KOPT-K1 (cell line): ENCODE results near the gene SLC9A5.

Source experiments
- H3K27ac ChIP-seq: fragments of 200-600 bp; sonication (generic); 2 replicates; pipeline ENCODE4 v1.5.1; 2016; ENCODE audit warnings: antibody characterized with exemption, mild to moderate bottlenecking, low read depth, low read length; ENCODE audit not compliant: poor library complexity, severe bottlenecking
- H3K36me3 ChIP-seq: fragments of 200-600 bp; sonication (generic); 2 replicates; pipeline ENCODE4 v1.5.1; 2017; ENCODE audit warnings: antibody characterized with exemption, mild to moderate bottlenecking, low read length, moderate library complexity; ENCODE audit not compliant: insufficient read depth
- H3K9me3 ChIP-seq: fragments of 200-600 bp; sonication (generic); 2 replicates; pipeline ENCODE4 v1.5.1; 2017; ENCODE audit warnings: antibody characterized with exemption, low read length, mild to moderate bottlenecking; ENCODE audit not compliant: insufficient read depth, poor library complexity, severe bottlenecking

The SLC9A5 gene

DNA sequence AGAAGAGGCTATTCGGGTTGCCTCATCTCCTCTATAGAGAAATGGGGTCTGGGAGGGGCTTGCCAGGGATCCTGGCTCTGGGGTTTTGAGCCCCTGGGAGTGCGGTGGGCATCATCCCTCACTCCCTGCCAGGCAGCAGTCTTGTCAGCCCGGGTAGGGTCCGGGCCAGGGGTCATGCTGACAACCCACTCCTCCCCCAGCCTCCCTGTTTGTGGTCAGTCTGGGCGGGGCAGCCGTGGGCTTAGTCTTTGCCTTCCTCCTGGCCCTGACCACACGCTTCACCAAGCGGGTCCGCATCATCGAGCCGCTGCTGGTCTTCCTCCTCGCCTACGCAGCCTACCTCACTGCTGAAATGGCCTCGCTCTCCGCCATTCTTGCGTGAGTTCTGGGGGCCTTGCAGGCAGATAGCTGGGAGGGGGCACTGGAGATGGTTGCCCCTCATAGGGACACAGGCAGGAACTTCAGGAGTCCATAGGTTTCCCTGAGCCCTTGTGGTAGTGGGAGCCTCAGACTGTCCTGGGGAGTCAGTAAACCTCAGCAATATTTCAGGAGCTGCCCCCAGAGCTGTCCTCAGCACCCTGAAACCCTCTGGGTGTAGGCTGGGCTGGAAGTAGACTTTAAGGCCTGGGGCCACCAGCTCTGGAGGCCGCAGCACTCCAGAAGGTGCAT is 6.9 kb downstream of the SLC9A5 start:
- no peaks in the 10 kb centered on the region for H3K9me3 ChIP-seq
- H3K36me3 ChIP-seq = no peaks in the 10 kb centered on the region
- H3K27ac ChIP-seq = no peak overlapping the region

DNA sequence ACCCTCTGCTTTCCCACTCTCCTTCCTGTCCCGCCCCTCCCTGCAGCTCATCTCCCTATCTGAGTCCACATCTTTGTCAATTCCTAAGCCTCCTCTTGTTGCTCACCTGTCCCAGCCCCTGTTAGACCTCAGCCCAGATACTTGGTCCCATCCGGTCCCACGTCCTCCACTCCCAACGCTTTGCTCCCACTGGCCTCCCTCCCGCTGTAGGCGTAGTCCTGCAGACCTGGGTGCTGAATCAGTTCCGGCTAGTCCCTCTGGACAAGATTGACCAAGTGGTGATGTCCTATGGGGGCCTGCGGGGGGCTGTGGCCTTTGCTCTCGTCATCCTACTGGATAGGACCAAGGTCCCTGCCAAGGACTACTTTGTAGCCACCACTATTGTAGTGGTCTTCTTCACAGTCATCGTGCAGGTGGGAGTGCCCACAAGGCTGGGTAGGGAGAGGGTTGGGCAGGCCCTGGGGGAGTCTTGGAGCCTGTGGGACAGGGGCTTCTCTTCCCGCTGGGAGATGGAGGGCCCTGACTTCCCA is 8.0 kb downstream of the SLC9A5 start:
- Histone ChIP-seq H3K27ac (no peak overlapping the region), H3K9me3 (no peaks in the 10 kb centered on the region), H3K36me3 (no peaks in the 10 kb centered on the region)

DNA sequence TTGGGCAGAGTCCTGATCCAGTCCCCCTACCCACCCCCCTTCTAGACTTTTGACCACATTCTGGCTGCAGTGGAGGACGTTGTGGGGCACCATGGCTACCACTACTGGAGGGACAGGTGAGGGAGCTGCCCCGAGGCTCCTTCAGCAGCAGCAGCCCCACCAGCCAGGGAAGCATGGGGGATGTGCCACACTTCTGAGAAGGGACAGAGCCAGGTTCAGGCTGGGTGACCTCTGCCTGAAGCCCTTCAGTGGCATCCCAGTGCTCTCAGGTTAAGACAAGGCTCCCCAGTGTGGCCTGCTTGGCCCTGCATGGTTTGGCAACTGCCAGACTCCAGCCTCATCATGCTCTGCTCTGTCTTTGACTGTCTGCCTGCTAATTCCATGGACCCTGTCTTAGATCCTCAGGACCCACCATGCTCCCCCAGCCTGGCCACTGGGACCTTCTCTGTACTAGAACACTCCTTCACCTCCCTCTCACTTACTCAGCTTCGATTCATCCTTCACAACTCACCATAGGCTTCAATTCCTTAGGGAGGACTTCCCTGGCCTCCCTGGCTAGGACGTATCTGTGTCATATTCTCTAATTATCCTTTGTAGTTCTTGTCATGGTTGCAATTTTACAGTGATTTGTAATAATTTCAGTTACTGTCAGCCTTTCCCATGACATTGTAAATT is 8.8 kb downstream of the SLC9A5 start:
- H3K36me3 ChIP-seq = no peaks in the 10 kb centered on the region
- H3K9me3 ChIP-seq = no peaks in the 10 kb centered on the region
- H3K27ac ChIP-seq = no peak overlapping the region

DNA sequence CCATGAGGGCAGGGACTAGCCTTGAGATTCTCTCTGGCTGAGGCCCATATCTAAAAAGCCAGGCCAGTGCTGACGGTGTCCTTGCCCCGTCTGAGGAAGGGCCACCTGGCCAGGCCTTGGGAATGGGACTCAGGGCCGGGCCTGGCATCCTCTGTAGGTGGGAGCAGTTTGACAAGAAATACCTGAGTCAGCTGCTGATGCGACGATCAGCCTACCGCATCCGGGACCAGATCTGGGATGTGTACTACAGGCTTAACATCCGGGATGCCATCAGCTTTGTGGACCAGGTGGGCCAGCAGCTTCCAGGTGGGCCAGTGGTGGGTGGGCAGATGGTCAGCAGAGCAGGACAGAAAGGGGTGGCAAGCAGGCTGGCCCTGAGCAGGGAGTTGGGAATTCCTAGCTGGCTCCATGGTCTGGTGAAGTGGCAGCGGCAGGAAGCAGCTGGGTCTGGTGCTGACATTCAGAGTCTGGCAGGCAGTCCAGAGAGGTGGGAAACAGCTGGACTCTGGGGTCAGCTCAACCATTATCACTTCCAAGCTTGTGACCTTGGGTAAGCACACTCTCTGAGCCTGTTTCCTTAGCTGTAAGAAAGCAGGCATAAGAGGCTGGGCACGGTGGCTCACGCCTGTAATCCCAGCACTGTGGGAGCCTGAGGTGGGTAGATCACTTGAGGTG is 9.5 kb downstream of the SLC9A5 start:
- Histone ChIP-seq H3K36me3 (no peaks in the 10 kb centered on the region), H3K27ac (no peak overlapping the region), H3K9me3 (no peaks in the 10 kb centered on the region)

DNA sequence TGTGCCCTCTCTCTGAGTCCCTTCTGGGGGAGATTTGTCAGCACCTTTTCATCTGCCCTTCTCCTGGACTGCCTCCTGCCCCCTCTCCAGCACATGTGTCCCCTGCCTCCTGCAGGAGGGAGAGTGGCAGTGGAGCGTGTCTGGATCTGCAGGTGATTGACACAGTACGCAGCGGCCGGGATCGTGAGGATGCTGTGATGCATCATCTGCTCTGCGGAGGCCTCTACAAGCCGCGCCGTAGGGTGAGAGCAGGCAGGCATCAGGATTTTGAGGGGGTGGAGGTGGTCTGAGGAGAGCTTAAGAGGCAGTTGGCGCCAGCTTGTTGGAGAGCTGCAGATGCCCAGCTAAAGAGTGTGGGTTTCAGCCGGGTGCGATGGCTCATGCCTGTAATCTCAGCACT is 10.9 kb downstream of the SLC9A5 start:
- H3K9me3 ChIP-seq = no peaks in the 10 kb centered on the region
- no peaks in the 10 kb centered on the region for H3K36me3 ChIP-seq
- no peak overlapping the region for H3K27ac ChIP-seq

DNA sequence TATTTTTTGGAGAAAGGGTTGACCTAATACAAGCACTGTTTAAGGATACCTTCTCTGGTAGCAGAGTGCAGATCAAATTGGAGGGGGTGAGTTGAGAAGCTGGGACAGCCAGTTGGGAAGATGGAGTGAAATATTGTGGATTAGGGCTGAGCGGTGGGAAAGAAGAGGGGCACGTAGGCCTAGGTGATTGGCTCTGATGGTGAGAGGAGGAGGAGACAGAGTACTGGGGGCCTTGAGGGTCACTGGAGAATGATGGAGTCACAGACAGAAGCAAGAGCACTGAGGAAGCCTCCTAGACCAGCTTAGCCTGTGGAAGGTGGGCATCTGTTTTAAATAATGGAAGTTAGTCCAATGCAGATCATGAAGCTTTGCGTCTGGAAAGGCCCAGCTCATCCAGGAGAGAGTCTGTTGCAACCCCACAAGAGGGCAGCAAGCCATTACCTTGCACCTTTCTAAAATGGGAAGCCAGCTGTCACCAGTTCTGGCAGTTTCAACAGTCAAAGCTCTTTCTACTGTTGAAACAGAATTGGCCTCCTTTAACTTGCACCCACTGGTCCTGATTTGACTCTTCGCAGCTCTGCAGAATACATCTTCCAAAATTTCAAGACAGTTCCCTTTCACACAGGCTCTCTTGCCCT is 11.8 kb downstream of the SLC9A5 start:
- Histone ChIP-seq H3K36me3 (no peaks in the 10 kb centered on the region), H3K9me3 (no peaks in the 10 kb centered on the region), H3K27ac (no peak overlapping the region)

DNA sequence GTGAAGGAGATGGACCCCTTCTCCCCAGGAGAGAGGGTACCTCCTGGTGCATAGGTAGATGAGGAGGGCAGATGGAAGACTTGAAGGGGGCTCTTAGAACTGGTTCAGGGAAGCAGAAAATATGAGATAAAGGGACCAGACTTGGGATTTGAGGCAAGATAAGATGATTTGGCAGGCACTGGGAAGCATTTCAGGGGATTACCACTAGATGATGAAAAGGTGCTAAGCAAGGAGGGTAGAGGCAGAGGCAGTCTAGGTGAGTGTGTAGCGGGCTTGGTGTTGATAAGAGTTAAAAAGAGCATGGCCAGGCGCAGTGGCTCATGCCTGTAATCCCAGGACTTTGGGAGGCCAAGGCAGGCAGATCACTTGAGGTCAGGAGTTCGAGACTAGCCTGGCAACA is 14.4 kb downstream of the SLC9A5 start:
- Histone ChIP-seq H3K9me3 (no peaks in the 10 kb centered on the region), H3K36me3 (no peaks in the 10 kb centered on the region), H3K27ac (no peak overlapping the region)

DNA sequence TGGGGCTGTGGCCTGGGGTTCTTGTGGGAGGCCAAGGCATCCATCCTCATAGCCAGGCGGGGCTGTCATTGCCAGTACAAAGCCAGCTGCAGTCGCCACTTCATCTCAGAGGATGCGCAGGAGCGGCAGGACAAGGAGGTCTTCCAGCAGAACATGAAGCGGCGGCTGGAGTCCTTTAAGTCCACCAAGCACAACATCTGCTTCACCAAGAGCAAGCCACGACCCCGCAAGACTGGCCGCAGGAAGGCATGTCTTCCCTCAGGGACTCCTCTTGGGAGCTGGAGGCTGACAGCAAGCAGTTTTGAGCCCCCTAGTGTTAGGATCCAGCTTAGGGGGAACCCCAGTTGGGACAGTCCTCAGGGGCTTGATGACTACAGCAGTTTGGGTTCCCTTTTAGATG is 15.5 kb downstream of the SLC9A5 start:
- Histone ChIP-seq H3K27ac (no peak overlapping the region), H3K9me3 (no peaks in the 10 kb centered on the region), H3K36me3 (no peaks in the 10 kb centered on the region)

DNA sequence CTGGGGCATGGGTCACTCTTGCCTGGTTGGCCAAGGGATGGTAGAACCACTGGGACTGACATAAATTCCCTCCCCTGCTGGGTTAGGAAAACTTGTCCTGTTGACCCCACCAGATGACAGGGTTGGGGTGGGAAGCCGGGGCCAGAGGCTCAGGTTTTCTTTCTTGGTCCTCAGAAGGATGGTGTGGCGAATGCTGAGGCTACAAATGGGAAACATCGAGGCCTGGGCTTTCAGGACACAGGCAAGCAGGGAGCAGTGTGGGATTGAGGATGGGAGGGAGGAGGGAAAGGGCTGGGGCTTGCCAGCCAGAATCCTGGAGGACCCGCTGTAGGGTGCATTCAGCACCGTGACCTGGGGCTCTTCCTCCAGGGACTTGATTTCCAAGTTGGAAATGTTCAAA is 16.1 kb downstream of the SLC9A5 start:
- Histone ChIP-seq H3K36me3 (no peaks in the 10 kb centered on the region), H3K9me3 (no peaks in the 10 kb centered on the region), H3K27ac (no peak overlapping the region)

DNA sequence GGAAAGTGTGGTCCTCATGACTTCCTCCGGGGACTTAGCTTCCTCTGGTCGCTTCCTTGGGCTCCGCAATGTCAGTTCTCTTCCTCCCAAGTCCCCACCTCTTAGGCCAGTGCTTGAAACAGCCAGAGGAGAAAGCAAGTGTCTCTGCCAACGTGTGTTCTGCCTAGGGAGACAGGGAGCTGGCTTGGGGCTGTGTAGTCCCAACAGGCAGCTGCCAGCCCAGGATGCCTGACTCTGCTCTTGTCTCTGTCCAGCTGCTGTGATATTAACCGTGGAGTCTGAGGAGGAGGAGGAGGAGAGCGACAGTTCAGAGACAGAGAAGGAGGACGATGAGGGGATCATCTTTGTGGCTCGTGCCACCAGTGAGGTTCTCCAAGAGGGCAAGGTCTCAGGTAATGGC is 17.1 kb downstream of the SLC9A5 start:
- no peaks in the 10 kb centered on the region for H3K9me3 ChIP-seq
- H3K27ac ChIP-seq = no peak overlapping the region
- H3K36me3 ChIP-seq = no peaks in the 10 kb centered on the region

DNA sequence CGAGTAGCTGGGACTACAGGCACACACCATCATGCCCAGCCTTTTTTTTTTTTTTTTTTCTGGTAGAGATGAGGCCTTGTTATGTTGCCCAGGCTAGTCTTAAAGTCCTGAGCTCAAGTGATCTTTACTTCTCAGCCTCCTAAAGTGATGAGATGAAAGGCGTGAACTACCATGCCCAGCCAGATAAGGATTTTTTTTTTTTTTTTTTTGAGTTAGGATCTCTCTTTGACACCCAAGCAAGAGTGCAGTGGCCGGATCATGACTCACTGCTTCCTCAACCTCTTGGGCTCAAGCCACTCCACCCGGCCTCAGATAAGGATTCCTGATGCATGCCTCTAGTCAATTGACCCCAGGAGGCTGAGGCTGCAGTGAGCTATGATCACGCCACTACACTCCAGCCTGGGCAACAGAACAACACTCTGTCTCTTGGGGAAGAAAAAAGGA is 19.4 kb downstream of the SLC9A5 start:
- no peaks in the 10 kb centered on the region for H3K9me3 ChIP-seq
- no peak overlapping the region for H3K27ac ChIP-seq
- H3K36me3 ChIP-seq = peaks cover 5% of the 10 kb centered on the region; the same call in 1 of the 2 replicates

DNA sequence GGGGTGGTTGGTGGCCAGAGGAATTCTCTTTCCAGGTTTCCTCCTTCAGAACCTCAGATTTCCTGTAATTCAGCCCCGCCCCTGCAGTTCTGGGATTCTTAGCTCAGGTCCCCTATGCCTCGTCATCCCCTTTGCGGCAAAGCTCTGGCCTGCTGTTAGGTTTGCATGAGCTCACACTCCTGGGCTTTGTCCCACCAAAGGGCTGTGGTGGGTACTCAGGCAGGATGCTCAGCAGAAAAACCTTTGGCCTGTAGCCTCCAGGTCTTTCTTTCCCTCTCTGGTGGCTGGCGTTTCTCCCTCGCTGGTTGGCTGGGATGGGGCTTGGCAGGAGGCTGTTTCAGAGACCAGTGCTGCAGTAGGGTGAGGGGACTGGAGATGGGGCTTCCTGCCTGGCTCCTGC is 21.0 kb downstream of the SLC9A5 start:
- H3K27ac ChIP-seq = no peak overlapping the region

DNA sequence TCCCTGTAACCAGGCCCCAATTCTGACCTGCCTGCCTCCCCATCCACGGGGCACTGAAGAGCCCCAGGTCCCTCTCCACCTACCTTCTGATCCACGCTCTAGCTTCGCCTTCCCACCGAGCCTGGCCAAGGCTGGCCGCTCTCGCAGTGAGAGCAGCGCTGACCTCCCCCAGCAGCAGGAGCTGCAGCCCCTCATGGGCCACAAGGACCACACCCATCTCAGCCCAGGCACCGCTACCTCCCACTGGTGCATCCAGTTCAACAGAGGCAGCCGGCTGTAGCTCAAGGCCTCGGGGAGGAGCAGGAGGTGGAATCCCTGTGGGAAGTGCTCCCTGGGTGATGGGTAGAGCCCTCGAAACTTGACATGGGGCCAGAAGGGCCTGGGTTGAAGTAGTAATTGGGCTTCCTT is 22.2 kb downstream of the SLC9A5 start:
- H3K9me3 ChIP-seq = no peaks in the 10 kb centered on the region
- H3K36me3 ChIP-seq = peaks cover 13% of the 10 kb centered on the region; the same call in 1 of the 2 replicates
- no peak overlapping the region for H3K27ac ChIP-seq

More for the DNA sequence above, 21.0 kb downstream of the SLC9A5 start:
- Histone ChIP-seq H3K9me3 (no peaks in the 10 kb centered on the region), H3K36me3 (peaks cover 5% of the 10 kb centered on the region; the same call in 1 of the 2 replicates)

DNA sequence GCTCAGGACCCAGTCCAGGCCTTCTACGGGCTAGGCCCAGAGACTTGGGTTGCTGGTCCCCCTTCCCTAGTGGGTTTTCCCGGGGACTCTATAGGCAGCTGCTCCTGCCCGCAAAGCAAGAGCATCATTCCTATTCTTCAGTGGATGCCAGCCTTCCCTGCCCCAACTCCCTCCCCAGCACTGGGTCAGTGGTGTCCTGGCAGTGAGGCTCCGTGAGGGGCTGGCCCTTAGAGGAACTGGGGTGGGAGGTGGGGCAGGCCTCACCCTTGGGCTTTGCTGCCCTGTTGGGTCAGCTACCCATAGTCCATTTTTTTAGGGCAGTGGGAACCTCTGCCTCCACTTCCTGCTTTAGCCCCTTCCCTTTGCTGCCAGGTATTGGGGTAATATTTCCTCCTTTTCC is 22.7 kb downstream of the SLC9A5 start:
- H3K9me3 ChIP-seq = no peaks in the 10 kb centered on the region
- H3K36me3 ChIP-seq = peaks cover 18% of the 10 kb centered on the region; the same call in 1 of the 2 replicates
- H3K27ac ChIP-seq = no peak overlapping the region

DNA sequence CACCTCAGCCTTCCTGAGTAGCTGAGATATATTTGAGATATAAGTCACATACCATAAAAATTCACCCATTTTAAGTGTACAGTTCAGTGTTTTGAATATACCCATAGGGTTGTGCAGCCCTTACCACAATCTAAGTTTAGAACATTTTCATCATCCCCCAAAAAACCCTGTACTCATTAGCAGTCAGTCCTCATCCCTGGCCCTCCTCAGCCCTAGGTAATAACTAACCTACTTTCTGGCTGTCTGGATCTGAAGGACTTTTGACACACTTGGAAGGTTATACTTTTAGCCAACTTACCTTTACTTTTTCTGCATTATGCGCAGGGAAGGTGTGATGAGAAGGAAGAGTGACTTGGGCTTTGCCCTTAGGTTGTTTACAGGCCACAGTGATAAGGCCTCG is 26.5 kb downstream of the SLC9A5 start:
- no peak overlapping the region for H3K27ac ChIP-seq
- no peaks in the 10 kb centered on the region for H3K9me3 ChIP-seq

More for the DNA sequence above, 26.5 kb downstream of the SLC9A5 start:
- H3K36me3 ChIP-seq = peaks cover 31% of the 10 kb centered on the region
